SK-N-MC (cell line): ENCODE measurements around the gene RPEL1.

ENCODE experiments used
- EZH2 ChIP-seq: fragments of 200-600 bp; sonication (generic); IDR thresholded peaks from one replicate; pipeline ENCODE4 v1.6.1; 2017; ENCODE audit warnings: antibody characterized with exemption
- POLR2AphosphoS5 ChIP-seq: IDR thresholded peaks from 2 replicates; pipeline ENCODE4 v1.6.1; 2012; ENCODE audit warnings: mild to moderate bottlenecking, low read depth, low read length, borderline replicate concordance

DNA sequence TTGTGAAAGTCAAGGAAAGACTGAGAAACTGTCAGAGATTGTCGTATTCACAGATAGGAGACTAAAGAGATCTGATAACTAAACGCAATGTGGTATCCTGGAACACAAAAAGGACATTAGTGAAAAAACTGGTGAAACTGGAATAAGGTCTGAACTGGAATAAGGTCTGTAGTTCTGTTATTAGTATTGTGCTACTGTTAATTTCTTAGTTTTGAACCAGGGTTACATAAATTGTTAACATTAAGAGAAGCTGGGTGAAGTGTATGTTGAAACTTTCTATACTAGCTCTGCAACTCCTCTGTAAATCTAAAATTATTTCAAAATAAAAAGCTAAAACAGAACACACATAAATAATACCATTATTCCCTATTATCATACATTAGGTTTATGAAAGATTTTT lies 49.2 kb upstream of the RPEL1 start:
- TF ChIP-seq EZH2 (no peak), POLR2AphosphoS5 (no peak)
